ENCODE results near the gene FOXP2. TPM values are rescaled to one million over a fixed set of nuclear protein-coding genes. Genes with fewer than 3 reads are reported as not detected.

Gene FOXP2
- total and polyA plus RNA-seq, 4 experiments from 2014 or later, result not detected

- no peaks in the 10 kb centered on the region for H3K9me3 ChIP-seq (ENCODE audit: control insufficient read depth in 1 of 2, low read length in 2 of 2)
- peaks cover 0 to 2% (median 0%) of the 10 kb centered on the region in 4 donors for H3K4me1 Mint-ChIP-seq
- no peak overlapping the region for H3K4me3 Mint-ChIP-seq
- H3K4me1 ChIP-seq (ENCODE audit: insufficient read depth, low read length), result no peaks in the 10 kb centered on the region
- H3K36me3 ChIP-seq (ENCODE audit: insufficient read depth, low read length), result no peaks in the 10 kb centered on the region
- ChIA-PET CTCF (ENCODE audit: partially characterized antibody) (no interaction called here), POLR2A (ENCODE audit: partially characterized antibody) (no interaction called here)
- no peaks in the 10 kb centered on the region for H3K9me3 Mint-ChIP-seq
- intact Hi-C loops (cut with micrococcal nuclease), result no loop called here
- H3K27me3 ChIP-seq (ENCODE audit: insufficient read depth, low read length), result no peaks in the 10 kb centered on the region
- no peak overlapping the region for H3K27ac ChIP-seq (ENCODE audit: low read depth, low read length)
- DNase-seq, result no peak
- no peak overlapping the region for H3K4me3 ChIP-seq (ENCODE audit: low read length in 2 of 2)
- no peaks in the 10 kb centered on the region for H3K36me3 Mint-ChIP-seq
- H3K27ac Mint-ChIP-seq, result no peak overlapping the region
- H3K27me3 Mint-ChIP-seq, result no peaks in the 10 kb centered on the region
Measured at GRCh38 chr7:114700247-114700928, 285.8 kb downstream of the FOXP2 start.

- Histone ChIP-seq H3K9me3 (ENCODE audit: control insufficient read depth in 1 of 2, low read length in 2 of 2) (no peaks in the 10 kb centered on the region), H3K27ac (ENCODE audit: low read depth, low read length) (no peak overlapping the region), H3K36me3 (ENCODE audit: insufficient read depth, low read length) (no peaks in the 10 kb centered on the region), H3K27me3 (ENCODE audit: insufficient read depth, low read length) (no peaks in the 10 kb centered on the region), H3K4me3 (ENCODE audit: low read length in 2 of 2) (no peak overlapping the region), H3K4me1 (ENCODE audit: insufficient read depth, low read length) (no peaks in the 10 kb centered on the region)
- no peaks in the 10 kb centered on the region for H3K36me3 Mint-ChIP-seq
- intact Hi-C loops (cut with micrococcal nuclease), result no loop called here
- peaks cover 0 to 2% (median 0%) of the 10 kb centered on the region in 4 donors for H3K4me1 Mint-ChIP-seq
- H3K9me3 Mint-ChIP-seq, result no peaks in the 10 kb centered on the region
- POLR2A ChIA-PET (ENCODE audit: partially characterized antibody), result no interaction called here
- H3K4me3 Mint-ChIP-seq, result no peak overlapping the region
- no peaks in the 10 kb centered on the region for H3K27me3 Mint-ChIP-seq
- DNase-seq, result no peak
- no peak overlapping the region for H3K27ac Mint-ChIP-seq
- CTCF ChIA-PET (ENCODE audit: partially characterized antibody), result interaction anchor here (1.1 kb wide), 1 partner anchor 12 kb away, joined by 3 read pairs; no protein-coding TSS in a partner anchor
Measured at GRCh38 chr7:114703677-114704076, 289.1 kb downstream of the FOXP2 start.

GRCh38 chr7:114708646-114709045 is 294.0 kb downstream of the FOXP2 start:
- Histone ChIP-seq H3K27ac (ENCODE audit: low read depth, low read length) (no peak overlapping the region), H3K4me1 (ENCODE audit: insufficient read depth, low read length) (no peaks in the 10 kb centered on the region), H3K36me3 (ENCODE audit: insufficient read depth, low read length) (no peaks in the 10 kb centered on the region), H3K9me3 (ENCODE audit: control insufficient read depth in 1 of 2, low read length in 2 of 2) (no peaks in the 10 kb centered on the region), H3K4me3 (ENCODE audit: low read length in 2 of 2) (no peak overlapping the region), H3K27me3 (ENCODE audit: insufficient read depth, low read length) (no peaks in the 10 kb centered on the region)
- Mint-ChIP-seq H3K4me1 (no peaks in the 10 kb centered on the region), H3K36me3 (no peaks in the 10 kb centered on the region), H3K4me3 (no peak overlapping the region), H3K9me3 (peaks cover 0 to 3% (median 0%) of the 10 kb centered on the region in 8 donors), H3K27ac (no peak overlapping the region), H3K27me3 (peaks cover 0 to 2% of the 10 kb centered on the region in 2 donors)
- POLR2A ChIA-PET (ENCODE audit: partially characterized antibody), result no interaction called here
- no peak for DNase-seq
- CTCF ChIA-PET (ENCODE audit: partially characterized antibody), result no interaction called here
- intact Hi-C loops (cut with micrococcal nuclease), result no loop called here

- Mint-ChIP-seq H3K27ac (no peak overlapping the region), H3K4me3 (no peak overlapping the region), H3K36me3 (no peaks in the 10 kb centered on the region), H3K27me3 (peaks cover 0 to 2% of the 10 kb centered on the region in 2 donors), H3K9me3 (peaks cover 0 to 3% (median 0%) of the 10 kb centered on the region in 8 donors), H3K4me1 (no peaks in the 10 kb centered on the region)
- Histone ChIP-seq H3K27ac (ENCODE audit: low read depth, low read length) (no peak overlapping the region), H3K9me3 (ENCODE audit: control insufficient read depth in 1 of 2, low read length in 2 of 2) (no peaks in the 10 kb centered on the region), H3K4me1 (ENCODE audit: insufficient read depth, low read length) (no peaks in the 10 kb centered on the region), H3K4me3 (ENCODE audit: low read length in 2 of 2) (no peak overlapping the region), H3K27me3 (ENCODE audit: insufficient read depth, low read length) (no peaks in the 10 kb centered on the region), H3K36me3 (ENCODE audit: insufficient read depth, low read length) (no peaks in the 10 kb centered on the region)
- DNase-seq, result no peak
- ChIA-PET CTCF (ENCODE audit: partially characterized antibody) (no interaction called here), POLR2A (ENCODE audit: partially characterized antibody) (no interaction called here)
- intact Hi-C loops (cut with micrococcal nuclease), result no loop called here
Measured at GRCh38 chr7:114710499-114710898, 295.9 kb downstream of the FOXP2 start.

- no peak for DNase-seq
- no peak overlapping the region for H3K4me3 Mint-ChIP-seq
- Histone ChIP-seq H3K27me3 (ENCODE audit: insufficient read depth, low read length) (no peaks in the 10 kb centered on the region), H3K9me3 (ENCODE audit: control insufficient read depth in 1 of 2, low read length in 2 of 2) (no peaks in the 10 kb centered on the region), H3K27ac (ENCODE audit: low read depth, low read length) (no peak overlapping the region), H3K4me3 (ENCODE audit: low read length in 2 of 2) (no peak overlapping the region), H3K4me1 (ENCODE audit: insufficient read depth, low read length) (no peaks in the 10 kb centered on the region), H3K36me3 (ENCODE audit: insufficient read depth, low read length) (no peaks in the 10 kb centered on the region)
- CTCF ChIA-PET (ENCODE audit: partially characterized antibody), result no interaction called here
- no peaks in the 10 kb centered on the region for H3K36me3 Mint-ChIP-seq
- peaks cover 0 to 3% (median 0%) of the 10 kb centered on the region in 8 donors for H3K9me3 Mint-ChIP-seq
- intact Hi-C loops (cut with micrococcal nuclease), result no loop called here
- H3K4me1 Mint-ChIP-seq, result no peaks in the 10 kb centered on the region
- POLR2A ChIA-PET (ENCODE audit: partially characterized antibody), result no interaction called here
- H3K27ac Mint-ChIP-seq, result no peak overlapping the region
- peaks cover 0 to 2% of the 10 kb centered on the region in 2 donors for H3K27me3 Mint-ChIP-seq
Measured at GRCh38 chr7:114711241-114711640, 296.6 kb downstream of the FOXP2 start.

GRCh38 chr7:114715907-114716306 is 301.3 kb downstream of the FOXP2 start:
- Mint-ChIP-seq H3K4me3 (no peak overlapping the region), H3K4me1 (no peaks in the 10 kb centered on the region), H3K27ac (no peak overlapping the region), H3K27me3 (peaks cover 0 to 3% of the 10 kb centered on the region in 2 donors), H3K9me3 (no peaks in the 10 kb centered on the region), H3K36me3 (no peaks in the 10 kb centered on the region)
- Histone ChIP-seq H3K4me3 (ENCODE audit: low read length in 2 of 2) (no peak overlapping the region), H3K36me3 (ENCODE audit: insufficient read depth, low read length) (no peaks in the 10 kb centered on the region), H3K4me1 (ENCODE audit: insufficient read depth, low read length) (no peaks in the 10 kb centered on the region), H3K9me3 (ENCODE audit: control insufficient read depth in 1 of 2, low read length in 2 of 2) (no peaks in the 10 kb centered on the region), H3K27ac (ENCODE audit: low read depth, low read length) (no peak overlapping the region), H3K27me3 (ENCODE audit: insufficient read depth, low read length) (no peaks in the 10 kb centered on the region)
- DNase-seq, result no peak
- ChIA-PET POLR2A (ENCODE audit: partially characterized antibody) (no interaction called here), CTCF (ENCODE audit: partially characterized antibody) (no interaction called here)
- intact Hi-C loops (cut with micrococcal nuclease), result no loop called here

GRCh38 chr7:114718861-114719260 is 304.2 kb downstream of the FOXP2 start:
- intact Hi-C loops (cut with micrococcal nuclease), result no loop called here
- Histone ChIP-seq H3K4me1 (ENCODE audit: insufficient read depth, low read length) (no peaks in the 10 kb centered on the region), H3K36me3 (ENCODE audit: insufficient read depth, low read length) (no peaks in the 10 kb centered on the region), H3K9me3 (ENCODE audit: control insufficient read depth in 1 of 2, low read length in 2 of 2) (no peaks in the 10 kb centered on the region), H3K27ac (ENCODE audit: low read depth, low read length) (no peak overlapping the region), H3K27me3 (ENCODE audit: insufficient read depth, low read length) (no peaks in the 10 kb centered on the region), H3K4me3 (ENCODE audit: low read length in 2 of 2) (no peak overlapping the region)
- H3K27me3 Mint-ChIP-seq, result peaks cover 0 to 1% of the 10 kb centered on the region in 2 donors
- H3K36me3 Mint-ChIP-seq, result no peaks in the 10 kb centered on the region
- H3K4me1 Mint-ChIP-seq, result no peaks in the 10 kb centered on the region
- ChIA-PET POLR2A (ENCODE audit: partially characterized antibody) (no interaction called here), CTCF (ENCODE audit: partially characterized antibody) (no interaction called here)
- no peaks in the 10 kb centered on the region for H3K9me3 Mint-ChIP-seq
- H3K27ac Mint-ChIP-seq, result no peak overlapping the region
- no peak overlapping the region for H3K4me3 Mint-ChIP-seq
- no peak for DNase-seq

GRCh38 chr7:114720725-114721124 is 306.1 kb downstream of the FOXP2 start:
- Histone ChIP-seq H3K9me3 (ENCODE audit: control insufficient read depth in 1 of 2, low read length in 2 of 2) (no peaks in the 10 kb centered on the region), H3K36me3 (ENCODE audit: insufficient read depth, low read length) (no peaks in the 10 kb centered on the region), H3K4me3 (ENCODE audit: low read length in 2 of 2) (no peak overlapping the region), H3K27ac (ENCODE audit: low read depth, low read length) (no peak overlapping the region), H3K4me1 (ENCODE audit: insufficient read depth, low read length) (no peaks in the 10 kb centered on the region), H3K27me3 (ENCODE audit: insufficient read depth, low read length) (no peaks in the 10 kb centered on the region)
- DNase-seq, result no peak
- Mint-ChIP-seq H3K4me1 (no peaks in the 10 kb centered on the region), H3K27me3 (peaks cover 0 to 1% of the 10 kb centered on the region in 2 donors), H3K36me3 (no peaks in the 10 kb centered on the region), H3K4me3 (no peak overlapping the region), H3K9me3 (no peaks in the 10 kb centered on the region), H3K27ac (no peak overlapping the region)
- CTCF ChIA-PET (ENCODE audit: partially characterized antibody), result no interaction called here
- intact Hi-C loops (cut with micrococcal nuclease), result no loop called here
- POLR2A ChIA-PET (ENCODE audit: partially characterized antibody), result no interaction called here
